Urothelium cell line (cell line): Measurements from ENCODE around the gene RPL5.

ENCODE experiments used
- DNase-seq: peaks from one replicate; pipeline ENCODE4 v3.0.0; 2011; ENCODE audit warnings: low spot score, mixed read lengths
- FAIRE-seq: peaks from 2 replicates; lab custom pipeline; 2011; peaks lifted over from hg19 to GRCh38; lab: Jason Lieb, UNC

RPL5 gene

GRCh38 chr1:92853299-92853698, 21.5 kb downstream of the RPL5 start:
- DNase-seq = no peak
- FAIRE-seq = no peak

- DNase-seq (no peak), FAIRE-seq (no peak)
Observed at GRCh38 chr1:92854101-92854785, 22.4 kb downstream of the RPL5 start.

GRCh38 chr1:92855236-92855635, 23.4 kb downstream of the RPL5 start:
- FAIRE-seq (no peak), DNase-seq (no peak)

GRCh38 chr1:92857817-92858216, 26.0 kb downstream of the RPL5 start:
- DNase-seq (no peak), FAIRE-seq (no peak)

GRCh38 chr1:92858564-92859399, 26.9 kb downstream of the RPL5 start:
- peak; percentile 56 for DNase-seq
- FAIRE-seq = peak; percentile 23

- FAIRE-seq (no peak), DNase-seq (no peak)
Observed at GRCh38 chr1:92859400-92860039, 27.7 kb downstream of the RPL5 start.

- FAIRE-seq = no peak
- DNase-seq = no peak
Observed at GRCh38 chr1:92862605-92863004, 30.8 kb downstream of the RPL5 start.

GRCh38 chr1:92864131-92864530, 32.3 kb downstream of the RPL5 start:
- DNase-seq (no peak), FAIRE-seq (no peak)

GRCh38 chr1:92870591-92870990, 38.8 kb downstream of the RPL5 start:
- no peak for DNase-seq
- FAIRE-seq = no peak

- FAIRE-seq (no peak), DNase-seq (no peak)
Observed at GRCh38 chr1:92872719-92873118, 40.9 kb downstream of the RPL5 start.

- FAIRE-seq (no peak), DNase-seq (no peak)
Observed at GRCh38 chr1:92874987-92875386, 43.1 kb downstream of the RPL5 start.

GRCh38 chr1:92876351-92876750, 44.5 kb downstream of the RPL5 start:
- FAIRE-seq = no peak
- no peak for DNase-seq

GRCh38 chr1:92877081-92877711, 45.4 kb downstream of the RPL5 start:
- FAIRE-seq = no peak
- no peak for DNase-seq

GRCh38 chr1:92877792-92878191, 46.0 kb downstream of the RPL5 start:
- DNase-seq (no peak), FAIRE-seq (no peak)

- DNase-seq = no peak
- FAIRE-seq = no peak
Observed at GRCh38 chr1:92879316-92879968, 47.6 kb downstream of the RPL5 start.

- no peak for FAIRE-seq
- DNase-seq = no peak
Observed at GRCh38 chr1:92881391-92881790, 49.6 kb downstream of the RPL5 start.

GRCh38 chr1:92882819-92883218, 51.0 kb downstream of the RPL5 start:
- FAIRE-seq (no peak), DNase-seq (no peak)

- DNase-seq (no peak), FAIRE-seq (no peak)
Observed at GRCh38 chr1:92883297-92883696, 51.5 kb downstream of the RPL5 start.

- DNase-seq (no peak), FAIRE-seq (no peak)
Observed at GRCh38 chr1:92884195-92884594, 52.4 kb downstream of the RPL5 start.

GRCh38 chr1:92886886-92887419, 55.1 kb downstream of the RPL5 start:
- no peak for FAIRE-seq
- no peak for DNase-seq

- no peak for FAIRE-seq
- DNase-seq = no peak
Observed at GRCh38 chr1:92887465-92887864, 55.6 kb downstream of the RPL5 start.
